H7 (cell line): ENCODE data around the gene SLC6A7. TPM values are rescaled to one million over a fixed set of nuclear protein-coding genes. Genes with fewer than 3 reads are reported as not detected.

ENCODE experiments used
- DNase-seq: peaks from one replicate; pipeline ENCODE4 v3.0.0; 2012
- H3K27me3 ChIP-seq: 2 replicates; pipeline ENCODE4 v1.6.0; 2011; ENCODE audit warnings: mild to moderate bottlenecking, low read length; ENCODE audit not compliant: control insufficient read depth, insufficient read depth
- H3K36me3 ChIP-seq: replicated peaks from 2 replicates; pipeline ENCODE4 v1.5.1; 2011; ENCODE audit warnings: low read length; ENCODE audit not compliant: control insufficient read depth, insufficient read depth
- H3K4me3 ChIP-seq: 2 replicates; pipeline ENCODE4 v1.5.1; 2011; ENCODE audit warnings: low read depth, mild to moderate bottlenecking, control low read depth, low read length, moderate library complexity; ENCODE audit not compliant: insufficient read depth
- total RNA-seq: library from RNA; depleted of rRNA; stranded (reverse); fragments of >200 nt; shearing (Covaris generic); gene quantifications from 2 replicates; pipeline ENCODE4 v1.2.3, GENCODE V29; 2014

SLC6A7 gene
- total RNA-seq, 1 experiment from 2014 or later: not detected

DNA sequence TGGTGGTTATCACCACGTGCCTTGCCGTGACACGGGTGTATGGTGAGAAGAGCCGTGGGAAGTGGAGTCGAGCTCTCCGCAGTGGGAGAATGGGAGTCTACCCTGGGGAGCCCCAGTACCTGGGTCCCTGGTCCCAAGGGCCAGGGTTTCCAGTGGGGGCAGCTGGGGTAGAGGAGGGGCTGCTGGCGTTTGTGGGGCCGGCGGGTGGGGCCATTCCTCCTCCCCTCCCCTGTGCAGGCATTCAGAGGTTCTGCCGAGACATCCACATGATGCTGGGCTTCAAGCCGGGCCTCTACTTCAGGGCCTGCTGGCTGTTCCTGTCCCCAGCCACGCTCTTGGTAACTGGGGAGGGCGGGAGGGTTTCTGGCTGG, 14.7 kb downstream of the SLC6A7 start:
- no peaks in the 10 kb centered on the region for H3K36me3 ChIP-seq
- H3K4me3 ChIP-seq: no peak overlapping the region
- DNase-seq: no peak
- H3K27me3 ChIP-seq: no peaks in the 10 kb centered on the region

DNA sequence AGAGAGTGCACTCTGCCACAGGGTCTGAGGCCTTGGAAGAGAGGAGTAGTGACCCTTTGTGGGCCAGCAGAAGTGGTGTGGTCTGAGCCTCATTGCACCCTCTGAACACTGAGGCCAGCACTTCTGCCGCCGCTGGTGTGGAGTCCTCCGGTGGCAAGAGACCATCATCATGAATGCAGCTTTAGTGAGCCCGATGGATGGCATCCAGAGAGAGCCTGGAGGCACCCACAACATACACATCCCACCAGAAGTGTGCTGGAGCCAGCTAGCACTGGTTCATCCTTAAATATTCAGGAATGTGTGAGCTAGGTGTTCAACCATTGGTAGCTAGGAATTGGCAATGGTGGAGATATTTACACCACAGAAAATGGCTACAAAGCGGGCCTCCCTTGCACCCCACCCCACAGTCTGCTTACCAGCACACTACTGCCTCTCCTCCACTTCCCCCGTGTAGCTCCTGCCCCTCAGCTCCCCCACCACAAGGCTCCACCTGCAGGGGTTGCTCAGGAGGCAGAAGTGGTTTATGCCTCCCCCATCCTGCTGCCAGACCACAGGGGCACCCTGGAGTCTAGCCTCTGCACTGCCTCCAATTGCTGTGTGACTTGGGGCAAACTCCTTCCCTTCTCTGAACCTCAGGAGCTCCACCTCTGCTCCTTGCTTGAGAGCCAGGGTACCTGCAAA, 16.4 kb downstream of the SLC6A7 start:
- no peaks in the 10 kb centered on the region; the same call in 1 of the 2 replicates for H3K27me3 ChIP-seq

DNA sequence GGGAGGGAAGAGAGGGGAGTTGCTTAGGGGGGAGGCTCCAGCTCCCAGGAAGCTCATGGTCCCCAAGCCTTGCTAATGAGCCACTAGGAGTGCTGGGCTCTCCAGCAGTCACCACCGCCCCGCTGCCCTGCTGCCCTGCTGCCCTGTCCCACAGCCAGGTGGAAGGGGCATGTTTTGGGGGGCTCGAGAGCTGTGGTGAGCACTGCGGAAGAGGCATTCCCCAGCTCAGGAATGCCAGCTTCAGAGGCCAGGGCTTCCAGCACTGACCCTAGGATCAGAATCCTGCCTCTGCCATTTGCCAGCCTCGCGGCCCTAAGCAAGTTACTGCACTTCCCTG, 16.9 kb downstream of the SLC6A7 start:
- Histone ChIP-seq H3K4me3 (no peak overlapping the region), H3K27me3 (no peaks in the 10 kb centered on the region; the same call in 1 of the 2 replicates), H3K36me3 (no peaks in the 10 kb centered on the region)
- DNase-seq: no peak

More for the DNA sequence above, 16.4 kb downstream of the SLC6A7 start:
- no peaks in the 10 kb centered on the region for H3K36me3 ChIP-seq
- no peak for DNase-seq
- H3K4me3 ChIP-seq: no peak overlapping the region

DNA sequence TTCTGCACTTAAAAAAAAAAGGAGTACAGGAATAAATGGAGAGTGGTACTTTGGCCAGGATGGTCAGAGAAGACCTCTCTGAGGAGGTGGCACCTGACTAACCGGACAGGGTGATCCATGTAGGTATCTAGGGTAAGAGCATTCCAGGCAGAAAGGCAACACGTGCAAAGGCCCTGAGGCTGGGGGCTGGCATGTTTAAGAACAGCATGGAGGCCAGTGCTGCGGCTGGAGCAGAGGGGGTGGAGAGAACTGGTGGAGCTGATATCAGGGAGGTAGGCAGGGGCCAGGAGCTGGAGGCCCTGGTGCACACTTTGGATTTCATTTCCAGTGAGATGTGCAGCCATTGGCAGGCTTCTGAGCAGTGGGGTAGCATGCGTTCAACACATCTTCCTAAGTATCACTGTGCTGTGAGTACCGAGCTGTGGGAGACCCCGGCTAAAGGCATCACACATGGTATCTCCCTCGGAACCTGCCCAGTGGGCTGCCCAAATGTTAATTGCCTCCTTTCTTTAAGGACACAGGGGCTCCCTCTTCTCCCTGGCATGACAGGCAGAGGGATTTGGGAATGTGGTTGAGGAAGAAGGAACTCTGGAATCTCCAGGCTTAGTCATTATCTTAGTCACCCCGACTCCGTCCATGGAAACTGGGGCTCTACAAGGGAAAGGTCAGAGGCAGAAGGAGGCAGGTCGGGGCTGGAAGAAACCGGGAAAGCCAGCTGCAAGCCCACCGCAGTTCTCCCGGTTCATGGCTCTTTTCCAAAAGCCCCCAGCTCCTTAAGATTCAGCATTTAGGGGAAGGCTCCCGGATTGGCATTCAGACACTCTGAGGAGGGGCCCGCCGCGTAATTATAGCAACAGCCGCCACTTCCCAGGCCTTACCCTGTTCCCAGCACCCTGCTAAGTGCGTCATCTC, 18.6 kb downstream of the SLC6A7 start:
- Histone ChIP-seq H3K4me3 (no peak overlapping the region), H3K36me3 (no peaks in the 10 kb centered on the region), H3K27me3 (peaks cover 1% of the 10 kb centered on the region)
- DNase-seq: peak; percentile 71

DNA sequence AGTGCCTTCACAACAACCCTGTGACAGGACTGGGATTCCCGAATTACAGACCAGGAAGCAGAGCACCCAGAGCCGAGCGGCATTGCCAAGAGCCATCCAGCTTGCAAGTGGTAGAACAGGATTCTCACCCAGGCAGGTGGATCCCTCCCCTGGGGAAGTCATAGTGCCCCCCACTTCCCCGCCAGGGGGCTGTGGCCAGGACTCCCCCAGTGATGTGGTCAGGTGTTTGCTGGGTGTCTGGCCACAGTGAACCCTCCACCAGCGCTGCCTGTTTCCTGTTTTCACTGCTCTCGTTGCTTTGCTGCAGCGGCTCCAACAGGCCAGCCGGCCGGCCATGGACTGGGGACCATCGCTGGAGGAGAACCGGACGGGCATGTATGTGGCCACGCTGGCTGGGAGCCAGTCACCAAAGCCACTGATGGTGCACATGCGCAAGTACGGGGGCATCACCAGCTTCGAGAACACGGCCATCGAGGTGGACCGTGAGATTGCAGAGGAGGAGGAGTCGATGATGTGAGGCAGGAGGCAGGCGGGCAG, 19.3 kb downstream of the SLC6A7 start:
- peak; percentile 57 for DNase-seq
- Histone ChIP-seq H3K4me3 (no peak overlapping the region), H3K36me3 (no peaks in the 10 kb centered on the region), H3K27me3 (peaks cover 1% of the 10 kb centered on the region)

DNA sequence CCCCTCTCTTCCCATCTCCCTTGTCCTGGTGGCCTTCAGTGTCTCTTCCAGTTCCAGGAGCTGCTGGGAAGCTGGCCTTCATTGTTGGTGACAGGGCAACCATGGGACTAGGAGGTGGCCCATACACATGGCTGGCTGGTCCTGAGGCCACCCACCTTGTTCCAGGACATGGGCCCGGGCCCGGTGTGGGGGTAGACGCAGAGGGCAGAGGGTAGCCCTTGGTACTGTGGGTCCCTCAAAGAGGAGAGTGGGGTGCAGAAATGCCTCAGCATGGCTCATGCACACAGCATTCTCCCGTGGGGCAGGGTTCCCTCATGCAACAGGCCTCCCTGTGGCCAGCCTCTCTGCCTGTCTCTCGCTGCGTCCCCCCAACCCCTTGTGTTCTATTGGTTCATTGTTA, 20.8 kb downstream of the SLC6A7 start:
- DNase-seq: peak; percentile 58
- no peaks in the 10 kb centered on the region for H3K36me3 ChIP-seq
- H3K4me3 ChIP-seq: no peak overlapping the region
- H3K27me3 ChIP-seq: peaks cover 1% of the 10 kb centered on the region

DNA sequence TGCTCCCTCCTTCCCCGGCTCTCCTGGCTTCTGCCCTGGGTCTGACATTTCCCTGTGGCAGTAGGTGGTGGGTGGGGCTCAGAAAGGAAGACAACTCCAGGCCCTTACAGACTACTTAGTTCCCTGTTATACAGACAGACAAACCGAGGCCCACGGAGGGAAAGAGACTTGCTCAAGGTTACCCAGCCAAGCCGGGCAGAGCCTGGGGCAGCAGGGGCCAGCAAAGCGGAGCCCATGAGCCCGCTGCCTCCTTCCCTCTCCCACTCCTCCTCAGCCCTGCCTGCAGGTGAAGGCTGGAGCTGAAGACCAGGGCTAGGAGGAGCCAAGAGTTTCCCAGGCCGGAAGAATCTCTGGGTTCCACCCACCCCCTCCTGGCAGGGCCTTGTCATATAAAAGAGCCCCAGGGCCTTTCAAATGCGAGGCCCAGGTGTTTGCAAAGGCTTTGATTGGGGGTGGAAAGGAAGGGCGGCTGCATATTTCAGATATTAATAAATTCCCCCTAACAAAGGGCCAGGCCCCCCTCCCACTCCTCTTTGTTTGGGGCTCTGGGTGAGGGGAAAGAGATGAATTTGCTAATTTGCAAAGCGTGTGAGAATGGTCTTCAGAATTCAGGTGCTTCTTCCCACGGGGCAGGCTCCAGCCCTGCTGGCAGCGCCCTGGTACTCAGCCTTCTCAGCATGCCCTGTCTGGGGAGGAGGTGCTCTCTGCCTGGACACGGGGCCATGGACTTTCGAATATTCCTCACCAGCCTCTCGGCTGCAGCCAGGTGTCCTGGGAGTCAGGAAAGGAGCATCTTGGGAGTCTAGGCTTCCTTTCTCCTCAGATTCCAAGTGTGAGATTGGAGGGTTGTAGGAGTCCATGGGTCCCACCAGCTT, 21.5 kb downstream of the SLC6A7 start:
- DNase-seq: peak; percentile 96
- Histone ChIP-seq H3K4me3 (no peak overlapping the region), H3K36me3 (no peaks in the 10 kb centered on the region), H3K27me3 (peaks cover 1% of the 10 kb centered on the region)

DNA sequence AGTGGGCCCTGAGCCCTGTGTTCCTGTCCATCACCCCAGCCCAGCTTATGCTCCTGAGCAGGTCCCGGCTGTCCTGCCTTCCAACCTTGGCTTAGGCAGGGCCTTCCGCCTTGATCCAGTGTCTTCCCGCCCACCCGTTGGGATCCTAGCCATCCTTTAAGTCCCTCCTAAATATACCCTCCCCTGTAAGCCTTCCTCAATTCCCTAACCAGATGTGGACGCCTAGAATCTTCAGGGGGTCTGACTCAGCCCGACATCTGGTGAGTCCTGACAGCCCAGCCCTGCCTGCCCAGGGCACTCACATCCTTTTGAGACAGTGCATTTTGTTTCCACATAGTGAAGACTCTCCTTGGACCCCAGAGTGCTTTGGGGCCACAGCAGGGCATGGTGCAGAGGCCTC, 23.7 kb downstream of the SLC6A7 start:
- DNase-seq: no peak
- H3K27me3 ChIP-seq: peaks cover 7% of the 10 kb centered on the region
- no peak overlapping the region for H3K4me3 ChIP-seq
- H3K36me3 ChIP-seq: no peaks in the 10 kb centered on the region

DNA sequence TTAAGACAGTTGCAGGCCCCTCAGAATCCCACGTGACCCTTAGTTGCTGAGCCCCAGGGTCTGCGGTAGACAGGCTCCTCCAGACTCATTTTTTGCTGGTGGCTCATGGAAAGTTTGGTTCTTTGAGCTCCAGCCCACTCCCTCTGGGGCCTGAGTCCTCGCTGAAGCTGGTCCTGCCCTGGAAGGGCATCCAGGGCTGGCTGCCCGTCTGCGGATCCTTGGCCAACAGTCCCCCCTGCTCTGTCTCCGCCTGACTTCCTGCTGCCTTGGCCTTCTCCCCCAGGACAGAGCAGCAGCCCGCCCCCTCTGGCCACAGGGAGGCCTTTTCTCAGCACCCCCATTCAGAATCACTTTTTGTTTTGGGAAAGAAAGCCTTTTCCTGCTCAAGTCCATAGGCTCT, 24.4 kb downstream of the SLC6A7 start:
- peaks cover 7% of the 10 kb centered on the region for H3K27me3 ChIP-seq
- no peaks in the 10 kb centered on the region for H3K36me3 ChIP-seq

DNA sequence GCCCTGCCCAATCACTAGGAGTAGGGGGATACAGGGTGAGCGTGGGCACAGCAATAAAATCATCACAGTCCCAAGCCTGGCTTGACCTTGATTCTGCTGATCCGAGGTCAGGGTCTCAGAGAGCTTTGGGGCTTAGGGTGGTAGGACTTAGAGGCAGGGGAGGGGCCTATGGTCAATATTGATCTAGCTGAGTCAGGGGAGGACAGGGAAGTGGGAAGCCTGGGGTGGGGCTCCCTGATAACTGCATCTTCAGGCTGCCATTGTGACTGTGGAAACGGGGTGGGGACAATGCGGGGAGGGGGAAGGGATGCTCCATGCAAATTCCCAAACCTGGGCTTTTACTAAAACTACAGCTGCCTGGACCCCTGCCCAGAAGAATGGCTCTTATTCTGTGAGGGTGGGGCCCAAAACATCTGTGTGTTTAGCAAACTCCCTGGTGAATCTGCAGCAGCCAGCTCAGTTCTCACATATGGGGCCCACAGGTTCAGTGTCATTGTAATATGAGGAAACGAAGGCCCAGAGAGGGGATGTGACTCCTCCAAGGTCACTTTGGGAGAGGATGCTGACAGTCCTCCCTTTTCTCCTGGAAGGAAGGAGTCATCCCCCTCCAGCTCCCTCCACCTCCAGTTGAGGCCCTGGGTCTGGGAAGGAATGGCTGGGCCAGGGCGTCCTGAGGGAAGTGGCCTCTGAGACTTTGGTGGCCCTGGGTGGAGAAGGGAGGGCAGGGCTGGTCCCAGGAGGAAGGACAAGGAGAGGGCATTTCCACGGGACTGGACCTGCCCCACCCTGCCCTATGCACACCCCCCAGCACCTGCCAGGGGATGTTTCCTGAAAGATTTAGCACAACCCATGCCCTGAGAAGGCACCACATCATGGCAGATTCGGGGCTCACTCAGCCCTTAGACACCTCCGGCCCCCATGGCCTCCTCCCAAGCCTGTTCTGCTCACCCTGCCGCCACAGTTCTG, 26.4 kb downstream of the SLC6A7 start:
- Histone ChIP-seq H3K4me3 (no peak overlapping the region), H3K36me3 (no peaks in the 10 kb centered on the region), H3K27me3 (peaks cover 7% of the 10 kb centered on the region)
- DNase-seq: no peak

More for the DNA sequence above, 24.4 kb downstream of the SLC6A7 start:
- H3K4me3 ChIP-seq: no peak overlapping the region
- peak; percentile 75 for DNase-seq

DNA sequence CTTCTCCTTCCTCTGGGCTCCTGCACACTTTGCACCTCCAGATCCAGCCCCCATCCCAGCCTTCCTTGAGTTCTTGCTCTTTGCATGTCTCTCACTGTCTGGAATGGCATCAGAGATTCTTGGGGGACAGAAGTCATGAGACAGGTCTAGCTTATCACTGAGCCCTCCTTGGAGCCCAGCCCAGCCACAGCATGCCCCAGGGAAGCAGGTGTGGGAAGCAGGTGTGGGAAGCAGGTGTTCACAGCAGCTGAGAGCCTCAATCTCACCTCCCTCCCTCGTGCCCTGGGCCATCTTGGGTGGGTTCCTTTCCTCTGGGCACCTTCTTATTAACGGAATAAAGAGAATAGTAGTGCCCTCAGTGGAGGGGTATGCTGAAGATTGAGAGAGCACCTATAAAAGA, 27.2 kb downstream of the SLC6A7 start:
- H3K36me3 ChIP-seq: no peaks in the 10 kb centered on the region
- H3K4me3 ChIP-seq: no peak overlapping the region
- peaks cover 7% of the 10 kb centered on the region for H3K27me3 ChIP-seq
- no peak for DNase-seq

DNA sequence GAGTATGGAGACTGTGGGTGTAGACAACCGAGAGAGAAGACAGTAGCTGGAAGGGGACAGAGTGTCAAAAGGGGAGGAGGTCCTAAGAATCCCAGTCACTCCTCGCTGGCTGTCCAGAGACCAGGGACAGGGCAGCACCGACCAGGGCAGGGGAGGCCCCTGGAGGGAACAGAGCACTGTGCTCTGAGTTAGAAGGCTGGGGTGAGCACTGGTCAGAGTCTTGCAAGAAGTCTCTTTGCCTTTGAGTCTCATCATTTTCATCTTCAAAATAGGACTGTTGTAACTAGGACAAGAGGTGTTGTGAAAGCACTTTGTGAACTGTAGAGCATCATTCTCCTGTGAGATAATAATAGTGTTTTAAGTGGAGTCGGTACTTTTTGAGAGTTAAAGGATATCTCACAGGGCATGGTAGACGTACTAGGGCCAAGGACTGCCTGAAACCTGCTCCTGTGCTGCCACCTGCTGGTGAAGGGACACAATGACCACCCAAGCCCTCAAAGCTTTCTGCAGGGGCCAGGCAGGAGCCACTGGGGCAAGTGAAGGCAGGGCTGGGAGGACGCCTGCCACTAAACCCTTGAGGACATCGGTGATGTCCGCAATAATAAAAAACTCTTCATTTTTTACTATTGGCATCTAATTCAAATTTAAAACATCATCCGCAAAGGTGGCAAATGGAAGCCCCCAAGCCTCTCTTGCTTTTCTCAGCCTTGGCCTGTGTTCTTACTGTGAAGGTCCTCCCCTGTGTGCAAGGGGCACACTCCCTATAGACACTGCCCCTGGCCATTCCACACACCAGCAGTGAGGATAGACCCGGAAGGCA, 28.2 kb downstream of the SLC6A7 start:
- peak; percentile 93 for DNase-seq
- H3K27me3 ChIP-seq: peaks cover 7% of the 10 kb centered on the region
- H3K36me3 ChIP-seq: no peaks in the 10 kb centered on the region
- H3K4me3 ChIP-seq: no peak overlapping the region

DNA sequence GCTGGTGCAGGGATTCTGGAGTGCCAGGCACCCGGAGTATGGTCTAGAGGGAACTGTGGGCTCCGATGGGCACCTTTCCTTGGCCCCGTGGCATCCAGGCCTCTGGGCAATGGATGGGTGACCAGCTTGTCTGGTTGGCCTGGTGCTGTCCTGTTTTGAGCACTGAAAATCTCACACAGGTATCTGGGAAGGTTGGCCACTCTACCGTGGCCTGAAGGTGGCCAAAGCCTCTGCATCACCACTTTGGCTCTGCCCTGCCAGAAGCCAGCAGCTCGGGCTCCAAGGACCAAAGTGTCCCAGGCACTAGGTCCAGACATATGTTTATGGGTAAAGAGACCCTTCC, 28.8 kb downstream of the SLC6A7 start:
- peaks cover 5% of the 10 kb centered on the region for H3K27me3 ChIP-seq
- no peaks in the 10 kb centered on the region for H3K36me3 ChIP-seq
- DNase-seq: no peak
- no peak overlapping the region for H3K4me3 ChIP-seq
